Medulla oblongata (tissue), 1 donor: ENCODE data around the gene PITPNM2.
"Not testable (repeated sequence)": the region's sequence is repeated elsewhere in the genome, so short reads cannot be mapped to it uniquely, and the experiment has no call there.

Experiments
- DNase-seq: peaks from one replicate; pipeline ENCODE4 v3.0.0-alpha.2; 2015; ENCODE audit errors: extremely low spot score

The PITPNM2 gene

DNA sequence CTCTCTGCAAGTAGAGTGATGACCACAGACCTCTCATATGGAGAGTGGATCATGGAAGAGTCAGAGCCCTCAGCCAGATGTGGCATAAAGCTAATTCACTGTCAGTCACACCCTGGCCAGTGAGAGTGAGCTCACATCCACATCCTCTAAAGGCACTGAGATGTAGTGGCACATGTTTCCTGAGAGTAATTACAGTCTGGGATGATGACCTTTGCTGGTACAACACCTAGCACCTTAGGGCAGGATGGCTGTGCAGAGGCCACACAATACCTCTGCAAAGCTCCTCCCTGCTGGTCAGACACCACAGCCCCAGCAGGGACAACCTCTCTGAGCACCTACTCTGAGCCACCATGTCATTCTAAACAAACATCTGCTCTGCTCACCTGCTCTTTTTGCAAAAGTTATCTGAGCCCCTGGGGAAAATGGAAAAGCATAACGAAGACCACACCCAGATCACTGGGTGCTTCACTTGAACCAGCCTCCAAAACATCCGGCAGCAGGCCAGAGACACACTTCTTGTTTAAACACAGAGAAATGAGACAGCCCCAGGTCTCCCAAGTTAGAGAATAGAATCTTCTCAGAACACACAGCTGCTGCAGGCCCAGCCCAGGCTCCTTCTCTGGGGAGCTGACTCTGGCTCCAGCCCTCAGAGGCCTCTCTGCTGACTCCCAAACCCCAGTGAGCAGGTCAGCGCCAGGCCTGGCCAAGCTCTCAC lies 30.3 kb downstream of the PITPNM2 start:
- DNase-seq = no peak

DNA sequence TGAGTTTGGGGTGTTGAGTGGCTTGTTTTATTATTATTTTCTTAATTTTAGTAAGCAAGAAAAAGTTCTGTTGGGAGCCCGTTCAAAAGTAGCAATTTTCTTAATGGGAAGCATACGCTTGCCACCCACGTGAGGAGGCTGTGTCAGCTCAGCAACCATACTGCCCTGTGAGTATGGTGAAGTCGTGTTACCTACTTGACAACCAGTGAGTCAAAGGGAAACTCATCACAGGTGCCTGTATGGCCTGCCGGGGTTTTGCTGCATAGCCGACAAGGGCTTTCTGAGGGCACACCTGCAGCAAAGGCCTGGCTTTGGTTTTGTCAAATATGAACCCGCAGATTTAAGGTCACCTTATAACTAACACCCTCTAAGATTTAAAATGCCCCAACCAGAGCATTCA lies 31.1 kb downstream of the PITPNM2 start:
- no peak for DNase-seq

DNA sequence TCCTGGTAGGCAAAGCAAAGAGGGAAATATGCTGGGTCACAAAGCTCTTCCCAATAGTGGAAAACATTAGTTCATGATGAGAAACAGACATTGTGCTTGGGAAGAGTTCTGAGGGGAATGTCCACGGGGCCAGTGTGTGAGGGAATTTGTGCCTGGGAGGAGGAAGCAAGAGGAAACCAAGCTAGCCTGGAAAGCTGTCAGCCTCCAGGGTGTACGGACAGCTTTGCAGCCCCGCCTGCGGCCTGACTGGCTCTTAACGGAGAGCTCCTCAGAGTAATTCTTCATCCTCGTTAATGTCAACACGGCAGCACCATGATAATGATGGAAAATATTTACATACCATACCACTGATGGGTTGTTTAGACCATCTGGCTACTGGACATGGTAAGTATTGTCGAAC lies 32.4 kb downstream of the PITPNM2 start:
- DNase-seq = no peak

DNA sequence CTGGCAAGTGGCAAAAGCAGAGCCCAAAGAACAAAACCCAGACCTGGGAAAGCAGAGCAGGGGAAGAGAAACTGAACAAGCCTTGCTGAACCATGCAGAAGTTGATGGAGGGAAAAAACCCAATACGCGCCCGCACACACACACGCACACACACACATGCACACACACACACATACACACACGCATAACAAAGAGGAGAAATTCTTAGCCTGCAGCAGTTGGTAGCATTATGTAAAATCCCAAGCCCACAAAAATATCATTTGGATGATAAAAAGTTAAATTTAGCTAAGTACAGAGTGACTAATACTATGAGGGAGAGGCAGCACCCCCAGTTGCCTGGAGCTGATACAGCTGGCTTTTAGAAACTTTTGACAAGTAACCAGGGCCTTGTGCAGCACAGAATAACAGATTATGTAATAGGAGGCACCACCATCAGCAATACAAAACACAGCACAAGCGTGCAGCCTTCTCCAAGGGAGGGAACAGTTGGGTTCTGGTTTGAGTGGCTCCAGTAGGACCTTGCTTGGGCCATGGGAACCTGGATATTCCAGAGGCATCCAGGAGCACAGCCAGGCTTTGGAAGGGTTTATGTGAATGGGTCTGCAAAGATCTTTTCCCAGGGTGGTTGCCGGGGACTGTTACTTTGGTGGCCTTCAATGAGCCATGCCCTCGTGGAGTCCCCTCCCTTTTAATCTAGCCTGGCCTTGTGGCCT lies 35.3 kb downstream of the PITPNM2 start:
- DNase-seq = peak; percentile 84

DNA sequence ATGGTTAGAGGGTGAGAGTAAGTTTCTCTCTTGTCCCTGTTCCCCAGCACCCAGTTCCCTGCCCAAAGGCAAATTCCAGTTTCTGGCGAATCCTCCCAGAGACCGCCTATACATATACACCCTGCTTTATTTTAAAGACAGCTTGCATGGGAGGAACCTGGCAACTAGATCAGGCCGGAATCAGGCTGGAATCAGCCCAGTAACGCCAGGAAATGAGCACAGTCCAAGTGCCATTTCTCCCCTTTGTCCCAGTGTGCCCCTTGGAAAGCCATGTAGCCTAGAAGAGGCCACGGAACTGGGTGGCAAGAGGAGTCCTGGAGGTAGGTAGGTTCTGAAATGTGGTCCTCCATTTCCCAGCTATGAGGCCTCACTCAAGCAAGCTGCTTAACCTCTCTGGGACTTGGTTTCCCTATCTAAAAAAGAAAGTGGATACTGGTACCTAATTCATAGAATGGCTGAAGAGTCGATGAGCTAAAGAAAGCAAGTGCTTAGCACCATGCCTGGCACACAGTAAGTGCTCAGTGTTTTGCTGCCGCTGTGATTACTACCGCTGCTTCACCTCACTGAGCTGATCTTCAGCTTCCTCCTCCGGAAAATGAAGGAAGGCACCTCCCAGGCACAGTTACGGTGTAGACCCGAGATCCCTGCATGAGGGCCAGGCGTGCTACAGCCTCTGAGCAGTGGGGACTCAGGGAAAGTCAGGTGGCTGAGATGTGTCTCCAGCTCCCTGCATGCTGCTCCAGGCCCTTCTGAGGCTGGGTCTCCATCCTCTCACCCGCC lies 36.4 kb downstream of the PITPNM2 start:
- DNase-seq = no peak

DNA sequence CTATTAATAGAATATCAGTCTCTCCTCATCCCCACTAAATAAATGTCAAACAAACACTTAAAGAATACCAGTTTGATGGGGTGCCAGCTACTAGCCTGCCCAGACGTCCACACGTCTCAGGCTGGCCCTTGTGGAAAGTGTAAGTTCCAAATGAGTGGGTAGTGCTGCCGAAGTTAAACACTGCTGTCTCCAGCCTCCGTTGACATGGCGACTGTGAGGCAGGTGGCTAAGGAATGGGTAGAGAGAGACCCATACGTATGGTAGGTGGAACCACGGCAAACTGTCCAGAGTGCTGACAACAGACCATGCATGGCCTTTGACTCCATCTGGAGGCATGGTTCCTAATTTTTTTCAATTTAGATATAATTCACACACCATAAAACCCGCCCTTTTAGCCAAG lies 37.9 kb downstream of the PITPNM2 start:
- DNase-seq = no peak

DNA sequence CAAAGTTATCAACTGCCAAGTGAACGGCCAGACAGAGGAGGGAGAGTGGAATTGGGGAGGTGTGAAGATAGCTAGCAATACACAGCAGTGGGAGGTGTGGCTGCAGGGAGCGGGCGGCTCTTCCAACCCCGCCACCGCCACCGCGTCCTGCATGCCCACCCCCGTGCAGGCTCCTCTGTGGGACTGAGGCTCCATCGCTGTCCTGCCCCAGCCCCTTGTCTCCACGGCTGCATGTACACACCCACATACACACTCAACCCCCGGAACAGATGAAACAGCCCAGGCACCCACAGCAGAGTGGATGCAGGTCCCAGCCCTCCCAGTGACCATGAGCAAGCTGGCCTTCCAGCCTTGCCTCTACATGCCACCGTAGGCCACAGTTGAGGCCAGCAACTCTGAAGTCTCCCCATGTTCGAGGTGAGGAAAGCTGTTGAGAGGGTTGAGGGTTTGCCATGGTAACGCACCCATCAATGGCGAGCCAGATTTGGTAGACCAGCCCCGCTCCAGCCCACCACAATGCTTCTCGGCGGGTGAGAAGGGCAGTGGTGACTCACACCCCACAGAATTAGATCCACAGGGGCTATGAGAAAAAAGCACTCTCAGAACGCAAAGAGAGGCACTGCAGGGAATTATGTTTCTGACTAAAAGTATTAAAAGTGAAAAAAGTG lies 39.3 kb downstream of the PITPNM2 start:
- no peak for DNase-seq

DNA sequence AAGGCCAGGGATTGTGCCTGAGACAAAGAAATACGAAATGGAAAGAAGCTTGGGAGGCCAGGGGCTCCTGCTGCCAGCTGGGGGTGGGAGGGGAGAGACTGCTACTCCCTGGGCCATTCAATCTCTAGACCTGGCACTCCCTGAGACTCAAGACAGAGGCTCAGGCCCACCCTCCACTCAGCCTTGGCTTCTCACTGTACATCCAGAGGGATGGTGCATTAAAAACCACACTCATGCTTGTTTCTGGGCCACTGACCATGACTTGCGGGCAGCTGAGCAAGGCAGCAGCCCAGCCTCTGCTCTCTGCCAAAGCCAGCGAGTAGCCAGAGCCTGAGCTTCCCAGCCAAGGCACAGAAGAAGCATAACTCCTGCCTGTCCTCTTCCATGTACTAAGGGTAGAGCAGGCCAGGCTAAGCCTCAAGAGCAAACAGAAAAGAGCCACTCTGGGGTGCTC lies 41.5 kb downstream of the PITPNM2 start:
- peak; percentile 74 for DNase-seq

DNA sequence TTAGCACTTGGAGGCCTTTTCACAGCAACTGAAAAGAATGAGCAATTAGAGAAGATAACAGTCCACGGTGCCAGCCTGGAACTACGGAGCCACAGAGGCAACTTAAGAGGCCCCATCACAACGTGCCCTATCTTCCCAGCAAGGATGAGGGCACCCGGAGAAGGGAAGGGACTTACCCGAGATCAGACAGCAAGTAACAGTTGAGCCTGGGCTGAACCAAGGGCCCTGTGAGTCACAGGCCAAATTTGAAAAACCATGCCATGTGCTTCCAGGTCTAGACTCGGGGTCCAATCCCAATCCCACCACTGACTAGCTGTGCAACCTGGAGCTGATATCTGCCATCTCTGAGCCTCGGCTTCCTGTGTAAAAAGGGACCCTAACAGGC lies 42.2 kb downstream of the PITPNM2 start:
- DNase-seq = no peak

DNA sequence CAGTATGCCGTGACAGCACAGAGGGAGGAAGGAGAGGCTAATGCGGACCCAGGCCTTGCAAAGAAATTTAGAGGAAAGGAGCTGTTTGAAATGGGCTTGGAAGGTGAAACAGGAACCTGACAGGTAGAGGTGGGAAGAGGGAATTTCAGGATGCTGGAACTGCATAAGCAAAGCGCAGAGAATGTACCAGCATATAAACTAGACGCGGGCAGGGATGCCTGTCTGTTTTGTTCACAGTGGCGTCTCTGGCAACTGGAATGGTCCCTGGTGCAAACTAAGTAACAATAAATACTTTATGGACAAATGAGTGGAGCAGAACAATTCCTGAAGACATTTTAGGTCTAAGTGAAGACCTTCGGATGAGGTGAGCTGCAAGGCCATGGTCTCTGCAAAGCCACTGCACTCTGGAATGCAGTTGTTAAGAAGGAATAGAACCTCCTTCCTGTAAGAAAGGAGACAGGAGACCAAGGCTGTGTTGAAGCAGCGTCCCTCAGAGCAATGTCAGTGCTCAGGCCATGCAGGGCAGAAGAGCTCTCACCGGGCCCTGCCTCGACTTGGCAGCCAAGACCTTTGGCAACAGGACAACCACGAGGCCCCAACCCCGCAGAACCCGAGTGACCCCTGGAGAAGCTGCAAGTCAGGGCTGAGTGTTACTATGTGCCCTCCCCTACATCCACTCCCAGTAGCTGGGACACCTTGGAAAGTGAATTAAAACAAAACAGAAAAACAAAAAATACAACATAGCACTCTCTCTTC lies 42.8 kb downstream of the PITPNM2 start:
- no peak for DNase-seq

DNA sequence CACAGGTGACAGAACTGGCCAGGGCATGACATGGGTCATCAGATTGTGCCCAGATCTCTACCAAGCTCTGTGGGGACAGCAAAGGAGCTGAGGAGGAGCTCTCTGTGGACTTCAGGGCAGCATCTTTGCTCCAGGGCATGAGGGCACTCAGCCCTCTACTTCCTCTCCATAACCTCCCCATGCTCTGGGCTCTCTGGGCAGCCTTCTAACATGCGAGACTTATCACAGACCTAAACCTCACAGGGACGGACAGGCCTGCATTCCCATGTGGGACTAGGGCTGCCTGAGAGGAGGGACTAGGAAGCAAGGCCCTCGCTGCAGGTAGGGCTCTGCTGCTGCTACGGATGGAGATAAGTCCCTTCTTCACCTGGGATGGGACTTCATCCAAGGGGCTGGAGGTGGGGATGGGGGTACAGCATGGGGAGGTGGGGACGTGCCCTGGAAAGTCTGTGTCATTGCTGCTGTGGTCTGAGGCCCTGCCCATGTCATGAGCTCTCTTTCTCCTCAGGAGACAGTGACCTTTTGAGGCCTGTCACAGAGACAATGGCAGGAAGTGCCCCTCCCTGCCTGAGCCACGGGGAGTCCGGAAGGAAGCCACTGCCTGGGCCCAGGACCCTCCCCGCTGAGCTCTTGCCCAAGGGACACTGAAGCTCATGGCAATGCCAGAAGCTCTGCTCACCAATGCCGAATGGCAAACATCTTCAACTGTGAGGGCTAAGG lies 44.1 kb downstream of the PITPNM2 start:
- DNase-seq = no peak

DNA sequence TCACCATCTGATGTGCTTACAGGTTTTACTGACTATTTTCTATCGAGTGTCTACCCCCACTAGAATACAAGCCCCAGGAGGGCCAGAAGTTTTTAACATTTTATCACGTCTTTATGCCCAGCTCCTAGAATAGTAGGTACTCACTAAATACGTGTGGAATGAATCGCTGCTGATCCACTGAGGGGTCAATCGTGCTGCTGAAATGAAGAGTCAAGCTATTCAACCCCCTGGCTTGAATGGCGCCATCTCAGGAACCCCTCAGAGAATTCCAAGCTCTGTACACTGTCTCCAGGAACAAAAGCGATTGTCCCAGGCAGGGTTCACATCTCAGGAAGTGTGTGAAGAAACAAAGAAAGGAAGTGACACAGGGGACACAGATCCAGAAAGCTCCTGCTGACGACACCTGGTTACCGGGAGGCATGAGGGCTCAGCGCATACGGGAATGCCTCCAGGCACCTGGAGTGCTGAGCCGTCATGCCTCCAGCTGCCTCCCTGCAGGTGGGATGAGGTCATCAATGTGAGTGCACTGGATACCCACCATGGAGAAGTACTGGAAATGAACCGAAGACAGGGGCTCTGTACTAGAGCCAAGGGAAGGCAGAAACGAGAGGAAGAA lies 45.6 kb downstream of the PITPNM2 start:
- no peak for DNase-seq

DNA sequence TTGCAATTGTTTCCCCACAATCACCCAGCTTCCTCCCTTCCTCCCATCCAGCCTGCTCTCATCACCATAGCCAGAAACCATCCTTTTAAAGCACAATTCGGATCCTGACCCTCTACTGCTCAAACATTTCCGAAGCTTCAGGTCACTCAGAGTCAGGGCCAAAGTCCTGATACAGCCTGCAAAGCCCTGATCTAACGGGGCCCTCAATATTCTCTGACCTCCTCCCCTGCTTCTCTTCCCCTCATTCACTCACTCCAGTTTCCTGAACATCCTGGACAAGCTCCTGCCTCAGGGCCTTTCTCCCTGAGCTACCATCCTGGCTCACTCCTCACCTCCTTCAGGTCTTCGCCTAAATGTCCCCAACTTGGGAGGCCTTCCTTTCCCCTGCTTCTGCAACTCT lies 46.1 kb downstream of the PITPNM2 start:
- no peak for DNase-seq

DNA sequence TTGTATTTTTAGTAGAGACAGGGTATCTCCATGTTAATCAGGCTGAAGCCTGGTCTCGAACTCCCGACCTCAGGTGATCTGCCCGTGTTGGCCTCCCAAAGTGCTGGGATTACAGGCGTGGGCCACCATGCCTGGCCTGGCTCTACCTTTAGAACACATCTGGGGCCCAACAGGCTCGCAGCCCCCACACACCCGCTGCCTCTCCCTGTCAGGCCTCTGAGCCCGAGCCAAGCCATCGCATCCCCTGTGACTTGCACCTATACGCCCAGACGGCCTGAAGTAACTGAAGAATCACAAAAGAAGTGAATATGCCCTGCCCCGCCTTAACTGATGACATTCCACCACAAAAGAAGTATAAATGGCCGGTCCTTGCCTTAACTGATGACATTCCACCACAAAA lies 46.8 kb downstream of the PITPNM2 start:
- DNase-seq = not testable (repeated sequence)

DNA sequence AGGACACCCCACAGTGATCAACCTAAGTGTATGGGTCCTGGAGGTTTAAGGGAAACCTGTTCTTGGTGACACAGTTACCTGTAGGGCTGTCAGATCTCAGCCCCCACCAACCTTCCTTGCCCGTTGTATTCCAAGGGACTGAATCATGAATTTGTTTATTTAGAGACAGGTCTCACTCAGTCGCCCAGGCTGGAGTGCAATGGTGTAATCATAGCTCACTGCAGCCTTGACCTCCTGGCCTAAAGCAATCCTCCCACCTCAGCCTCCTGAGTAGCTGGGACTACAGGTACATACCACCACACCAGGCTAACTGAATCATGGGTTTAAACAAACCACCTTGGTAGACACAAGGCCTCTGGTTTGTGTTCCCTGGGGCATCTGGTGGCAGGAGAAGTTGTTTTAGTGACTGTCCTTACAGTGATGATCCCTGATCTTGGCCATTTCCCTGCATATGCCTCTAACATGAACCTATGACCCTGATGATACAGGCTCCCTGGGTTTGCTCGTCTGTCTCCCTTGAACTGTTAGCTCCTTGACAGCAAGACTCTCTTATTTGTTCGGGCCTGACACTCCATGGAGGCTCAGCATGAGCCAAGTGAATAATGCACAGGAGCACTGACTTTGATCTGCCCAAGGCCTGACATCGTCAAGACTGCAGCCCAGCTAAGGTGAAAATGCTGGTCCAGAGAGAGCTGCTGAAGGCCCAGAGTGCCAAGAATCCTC lies 47.9 kb downstream of the PITPNM2 start:
- no peak for DNase-seq

DNA sequence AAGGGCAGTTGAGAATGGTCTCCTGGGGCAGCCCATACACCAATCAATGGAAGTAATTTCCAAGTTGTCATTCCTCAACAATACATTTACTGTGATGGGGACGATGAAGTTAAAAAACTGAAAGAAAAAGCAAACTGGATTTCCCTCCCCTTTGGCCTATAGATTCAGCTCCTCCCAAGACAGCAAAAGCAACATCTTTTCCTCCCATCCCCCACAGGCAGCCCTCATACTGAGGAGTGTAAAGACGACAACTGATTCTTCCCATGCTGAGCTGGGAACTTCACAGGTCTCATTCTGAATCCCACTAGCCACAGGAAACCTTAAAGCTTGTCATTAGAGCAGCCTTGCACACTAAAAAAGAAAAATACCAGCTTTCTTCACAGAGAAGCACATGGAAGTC lies 48.5 kb downstream of the PITPNM2 start:
- DNase-seq = no peak

DNA sequence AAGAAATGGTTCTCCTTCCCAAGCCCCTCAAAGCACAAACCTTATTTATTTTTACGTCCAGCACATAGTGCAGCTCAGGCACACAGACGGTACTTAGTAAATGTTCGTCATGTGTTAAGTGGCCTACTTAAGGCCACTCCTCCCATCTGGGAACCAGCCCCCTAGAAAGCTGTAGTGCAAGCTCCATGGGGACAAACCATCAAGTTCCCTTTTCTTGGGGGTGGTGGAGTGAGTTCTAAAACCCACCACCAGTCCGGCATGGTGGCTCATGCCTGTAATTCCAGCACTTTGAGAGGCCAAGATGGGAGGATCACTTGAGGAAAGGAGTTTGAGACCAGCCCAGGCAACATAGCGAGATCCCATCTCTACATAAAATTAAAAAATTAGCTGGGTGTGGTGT lies 49.4 kb downstream of the PITPNM2 start:
- DNase-seq = no peak
